A549 (cell line): ENCODE measurements around the gene NCS1.

ENCODE experiments used
- CTCF ChIP-seq: fragments of >200 bp; sonication (Bioruptor Twin); formaldehyde crosslinking; IDR thresholded peaks from 3 replicates; pipeline ENCODE4 v1.5.1; 2016
- JUN ChIP-seq, 2 experiments: fragments of >200 bp; sonication (Bioruptor Twin); formaldehyde crosslinking; IDR thresholded peaks; 2 replicates in 1 of 2; 3 replicates in 1 of 2; pipeline ENCODE4 v1.6.1; 2016 to 2017
- MAX ChIP-seq: IDR thresholded peaks from 2 replicates; pipeline ENCODE4 v1.6.1; 2012
- NR3C1 ChIP-seq: fragments of >200 bp; sonication (Bioruptor Twin); formaldehyde crosslinking; IDR thresholded peaks from 3 replicates; pipeline ENCODE4 v1.6.1; 2017
- POLR2A ChIP-seq: IDR thresholded peaks from 2 replicates; pipeline ENCODE4 v1.6.1; 2012; ENCODE audit warnings: mild to moderate bottlenecking, low read length
- POLR2AphosphoS2 ChIP-seq: conservative IDR thresholded peaks from 2 replicates; pipeline ENCODE4 v1.6.1; 2012; ENCODE audit warnings: low read length, improper control_type of control experiment, inconsistent platforms
- RAD21 ChIP-seq, 2 experiments: fragments of >200 bp in 1 of 2; sonication (Bioruptor Twin) in 1 of 2; formaldehyde crosslinking in 1 of 2; IDR thresholded peaks in 1 of 2; conservative IDR thresholded peaks in 1 of 2; 2 replicates in 1 of 2; 3 replicates in 1 of 2; pipeline ENCODE4 v1.6.1; 2012 to 2018; ENCODE audit warnings: inconsistent platforms in 1 of 2
- RCOR1 ChIP-seq: fragments of 150-350 bp; IDR thresholded peaks from 2 replicates; pipeline ENCODE4 v1.6.1; 2014; ENCODE audit warnings: antibody characterized with exemption, low read length, low read depth
- REST ChIP-seq: fragments of 200-600 bp; sonication (generic); IDR thresholded peaks from 2 replicates; pipeline ENCODE4 v1.6.1; 2016; ENCODE audit warnings: antibody characterized with exemption, mild to moderate bottlenecking, moderate library complexity
- RNF2 ChIP-seq: fragments of 200-600 bp; sonication (generic); IDR thresholded peaks from 2 replicates; pipeline ENCODE4 v1.6.1; 2016; ENCODE audit warnings: low read depth, mild to moderate bottlenecking, antibody characterized with exemption, moderate library complexity, borderline replicate concordance
- SREBF2 ChIP-seq: fragments of 450-650 bp; IDR thresholded peaks from 2 replicates; pipeline ENCODE4 v1.6.1; 2014; ENCODE audit warnings: mild to moderate bottlenecking, moderate library complexity
- USF2 ChIP-seq: fragments of 450-650 bp; IDR thresholded peaks from 2 replicates; pipeline ENCODE4 v1.6.1; 2014; ENCODE audit warnings: antibody characterized with exemption
- ZFP36 ChIP-seq: fragments of 450-650 bp; IDR thresholded peaks from 2 replicates; pipeline ENCODE4 v1.6.1; 2014; ENCODE audit warnings: borderline replicate concordance; ENCODE audit not compliant: partially characterized antibody
- ZNF302 ChIP-seq: fragments of 250-450 bp; sonication (Bioruptor Pico); IDR thresholded peaks from 2 replicates; pipeline ENCODE4 v1.9.0; 2021; ENCODE audit warnings: inconsistent platforms, mild to moderate bottlenecking, moderate library complexity

GRCh38 chr9:130149654-130150286 lies 22.4 kb upstream of the NCS1 start:
- TF ChIP-seq RCOR1, result no peak
- TF ChIP-seq REST, result no peak
- no peak for TF ChIP-seq CTCF
- no peak for TF ChIP-seq POLR2A
- TF ChIP-seq POLR2AphosphoS2, result no peak
- TF ChIP-seq ZNF302, result no peak
- TF ChIP-seq MAX, result no peak
- no peak for TF ChIP-seq NR3C1
- no peak for TF ChIP-seq USF2
- no peak for TF ChIP-seq RNF2
- TF ChIP-seq ZFP36, result no peak
- no peak for TF ChIP-seq JUN (IDR thresholded peaks at IDR 0.05)
- TF ChIP-seq RAD21 (conservative IDR thresholded peaks at IDR 0.05 in 1 of 2, IDR thresholded peaks at IDR 0.05 in 1 of 2), result no peak
- no peak for TF ChIP-seq SREBF2
